CD4-positive, alpha-beta memory T cell (primary cell): Measurements from ENCODE around the gene AUNIP. TPM values are rescaled to one million over a fixed set of nuclear protein-coding genes. Genes with fewer than 3 reads are reported as not detected.

Experiments used
- CTCF ChIA-PET: fragments of 350-600 bp; sonication (Branson Sonifier 250); formaldehyde crosslinking; loops from one replicate; lab custom pipeline; 2021; ENCODE audit warnings: inconsistent platforms; ENCODE audit not compliant: partially characterized antibody; lab: Charles Lee
- POLR2A ChIA-PET: fragments of 350-600 bp; sonication (Branson Sonifier 250); formaldehyde crosslinking; loops from one replicate; lab custom pipeline; 2021; ENCODE audit not compliant: partially characterized antibody; lab: Charles Lee
- DNase-seq, 5 donors: peaks; one replicate each; pipeline versions ENCODE4 v3.0.0 to v3.0.0-alpha.2; 2020 to 2022; ENCODE audit warnings: mixed read lengths in 1 of 5
- H3K27ac ChIP-seq: one replicate; pipeline ENCODE4 v1.7.0; 2013; ENCODE audit warnings: low read depth, low read length
- H3K27me3 ChIP-seq: 2 replicates; pipeline ENCODE4 v1.7.0; 2013; ENCODE audit warnings: mild to moderate bottlenecking, low read length, moderate library complexity; ENCODE audit not compliant: insufficient read depth
- H3K36me3 ChIP-seq: 2 replicates; pipeline ENCODE4 v1.7.0; 2013; ENCODE audit warnings: mild to moderate bottlenecking, low read length, moderate library complexity; ENCODE audit not compliant: insufficient read depth
- H3K4me1 ChIP-seq: 2 replicates; pipeline ENCODE4 v1.7.0; 2013; ENCODE audit warnings: mild to moderate bottlenecking, low read length, moderate library complexity; ENCODE audit not compliant: insufficient read depth
- H3K4me3 ChIP-seq, 2 donors: one replicate each; pipeline ENCODE4 v1.7.0; 2013; ENCODE audit warnings: low read length in 2 of 2, mild to moderate bottlenecking in 1 of 2
- H3K9me3 ChIP-seq, 2 donors: one replicate each; pipeline ENCODE4 v1.7.0; 2013; ENCODE audit warnings: low read length in 2 of 2, control low read depth in 1 of 2; ENCODE audit not compliant: control insufficient read depth in 1 of 2
- H3K27ac Mint-ChIP-seq, 7 donors: one replicate each; pipeline ENCODE4 v1.8.0; 2020 to 2021; ENCODE audit warnings: mixed read lengths in 7 of 7, mild to moderate bottlenecking in 6 of 7, inconsistent platforms in 3 of 7, moderate library complexity in 3 of 7
- H3K27me3 Mint-ChIP-seq, 2 donors: one replicate each; pipeline ENCODE4 v1.8.0; 2020 to 2021; ENCODE audit warnings: mixed read lengths in 2 of 2
- H3K36me3 Mint-ChIP-seq, 2 donors: one replicate each; pipeline ENCODE4 v1.8.0; 2020 to 2021; ENCODE audit warnings: mixed read lengths in 2 of 2, inconsistent platforms in 1 of 2, mild to moderate bottlenecking in 1 of 2
- H3K4me1 Mint-ChIP-seq, 4 donors: one replicate each; pipeline ENCODE4 v1.8.0; 2020 to 2021; ENCODE audit warnings: mixed read lengths in 4 of 4, mild to moderate bottlenecking in 1 of 4
- H3K4me3 Mint-ChIP-seq, 8 donors: one replicate each; pipeline ENCODE4 v1.8.0; 2020 to 2021; ENCODE audit warnings: mixed read lengths in 8 of 8, mild to moderate bottlenecking in 7 of 8, moderate library complexity in 6 of 8, inconsistent platforms in 3 of 8
- H3K9me3 Mint-ChIP-seq, 8 donors: one replicate each; pipeline ENCODE4 v1.8.0; 2020 to 2021; ENCODE audit warnings: mixed read lengths in 8 of 8, mild to moderate bottlenecking in 5 of 8, inconsistent platforms in 3 of 8, moderate library complexity in 1 of 8
- intact Hi-C: fragments of 100-400 bp; cut with micrococcal nuclease; formaldehyde crosslinking; loops from one replicate; pipeline ENCODE4 v1.15.1; 2023
- polyA plus RNA-seq, 2 donors: library from polyadenylated mRNA; unstranded; fragments of 300-500 nt; fragmentation: Illumina TruSeq; gene quantifications; one replicate each; pipeline ENCODE4 v1.2.3, GENCODE V29; 2021
- total RNA-seq, 2 experiments: library from RNA; stranded (reverse); gene quantifications; one replicate each; pipeline ENCODE4 v1.2.3, GENCODE V29; 2021

The AUNIP gene
- total and polyA plus RNA-seq, 4 experiments from 2014 or later: not detected

- no peak overlapping the region for H3K4me3 Mint-ChIP-seq
- Histone ChIP-seq H3K4me3 (no peak overlapping the region), H3K36me3 (no peaks in the 10 kb centered on the region), H3K9me3 (no peaks in the 10 kb centered on the region), H3K27ac (no peak overlapping the region), H3K27me3 (no peaks in the 10 kb centered on the region), H3K4me1 (peaks cover 13% of the 10 kb centered on the region)
- CTCF ChIA-PET: interaction anchor here (4.6 to 19.0 kb wide), 2 partner anchors 91 to 101 kb away, joined by 65 to 583 read pairs; partner anchors contain the start of gene PAFAH2
- POLR2A ChIA-PET: interaction anchor here (4.2 to 7.9 kb wide), 2 partner anchors 99 to 100 kb away, joined by 71 to 73 read pairs; partner anchors contain the start of gene PAFAH2
- DNase-seq: no peak
- H3K9me3 Mint-ChIP-seq: no peaks in the 10 kb centered on the region
- intact Hi-C loops: loop anchor here (5.0 kb wide), 1 partner anchor 249 kb away; no protein-coding TSS in a partner anchor
- H3K36me3 Mint-ChIP-seq: peaks cover 3 to 5% of the 10 kb centered on the region in 2 donors
- H3K27ac Mint-ChIP-seq: peak overlapping the region in 1 of 7 donors; percentile 58
- H3K4me1 Mint-ChIP-seq: peaks cover 7 to 9% (median 7%) of the 10 kb centered on the region in 4 donors
- H3K27me3 Mint-ChIP-seq: no peaks in the 10 kb centered on the region
These were observed 39.2 kb upstream of the AUNIP start for GRCh38 chr1:25898223-25899015.

- no peak overlapping the region for H3K27ac ChIP-seq
- peaks cover 7 to 9% (median 7%) of the 10 kb centered on the region in 4 donors for H3K4me1 Mint-ChIP-seq
- no peaks in the 10 kb centered on the region for H3K9me3 ChIP-seq
- no peaks in the 10 kb centered on the region for H3K36me3 ChIP-seq
- H3K9me3 Mint-ChIP-seq: no peaks in the 10 kb centered on the region
- peaks cover 10% of the 10 kb centered on the region for H3K4me1 ChIP-seq
- no peak for DNase-seq
- H3K4me3 ChIP-seq: no peak overlapping the region
- H3K27me3 Mint-ChIP-seq: no peaks in the 10 kb centered on the region
- ChIA-PET CTCF (interaction anchor here (1.3 to 19.0 kb wide), 3 partner anchors 33 to 102 kb away, joined by 3 to 583 read pairs (median 65); partner anchors contain the start of gene PAFAH2), POLR2A (interaction anchor here (4.2 kb wide), 1 partner anchor 99 kb away, joined by 71 read pairs; the partner anchor contains the start of gene PAFAH2)
- H3K27ac Mint-ChIP-seq: no peak overlapping the region
- H3K4me3 Mint-ChIP-seq: no peak overlapping the region
- intact Hi-C loops: loop anchor here (5.0 kb wide), 1 partner anchor 250 kb away; no protein-coding TSS in a partner anchor
- no peaks in the 10 kb centered on the region for H3K27me3 ChIP-seq
- peaks cover 3 to 5% of the 10 kb centered on the region in 2 donors for H3K36me3 Mint-ChIP-seq
These were observed 38.5 kb upstream of the AUNIP start for GRCh38 chr1:25897754-25898153.

DNA sequence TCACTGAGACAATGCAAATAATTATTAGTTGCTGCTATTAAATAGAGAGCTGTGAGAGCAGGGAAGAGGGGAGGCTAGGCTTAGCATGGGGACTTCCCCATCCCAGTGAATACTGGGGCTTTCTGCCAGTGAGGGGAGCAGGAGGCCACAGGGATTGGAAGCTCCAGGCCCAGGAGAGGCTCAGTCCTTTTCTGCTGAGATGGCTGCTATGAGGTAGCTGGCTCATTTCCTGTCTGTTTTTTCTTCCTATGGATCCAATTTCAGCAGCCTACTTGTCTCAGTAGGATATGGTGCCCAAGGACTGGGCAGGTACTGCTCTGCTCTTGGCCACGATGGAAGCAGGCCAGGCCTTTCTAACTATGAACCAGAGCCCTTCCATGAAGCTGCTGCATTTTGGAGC is 37.0 kb upstream of the AUNIP start:
- Mint-ChIP-seq H3K27me3 (no peaks in the 10 kb centered on the region), H3K27ac (no peak overlapping the region), H3K4me3 (no peak overlapping the region), H3K36me3 (peaks cover under 1 to 5% of the 10 kb centered on the region in 2 donors), H3K9me3 (no peaks in the 10 kb centered on the region), H3K4me1 (peaks cover 7 to 9% (median 7%) of the 10 kb centered on the region in 4 donors)
- Histone ChIP-seq H3K4me3 (no peak overlapping the region), H3K36me3 (no peaks in the 10 kb centered on the region), H3K27me3 (no peaks in the 10 kb centered on the region), H3K9me3 (no peaks in the 10 kb centered on the region), H3K4me1 (peaks cover 10% of the 10 kb centered on the region), H3K27ac (no peak overlapping the region)
- DNase-seq: no peak
- POLR2A ChIA-PET: interaction anchor here (1.0 to 4.2 kb wide), 9 partner anchors 9 to 220 kb away, joined by 3 to 71 read pairs (median 12); partner anchors contain the start of genes PAFAH2 and STMN1
- intact Hi-C loops: loop anchor here (5.0 kb wide), 1 partner anchor 251 kb away; no protein-coding TSS in a partner anchor
- CTCF ChIA-PET: interaction anchor here (0.8 to 19.0 kb wide), 25 partner anchors 8 to 303 kb away, joined by 3 to 583 read pairs (median 7); partner anchors contain the start of genes MTFR1L, PAFAH2, PAQR7 and STMN1

- Histone ChIP-seq H3K27me3 (no peaks in the 10 kb centered on the region), H3K4me1 (peaks cover 10% of the 10 kb centered on the region), H3K27ac (no peak overlapping the region), H3K4me3 (no peak overlapping the region), H3K9me3 (no peaks in the 10 kb centered on the region), H3K36me3 (no peaks in the 10 kb centered on the region)
- intact Hi-C loops: loop anchor here (1.0 to 5.0 kb wide), 5 partner anchors 10 to 252 kb away; partner anchors contain the start of gene PAFAH2
- ChIA-PET CTCF (interaction anchor here (0.5 to 19.0 kb wide), 40 partner anchors 9 to 1432 kb away, joined by 3 to 583 read pairs (median 5); partner anchors contain the start of genes MTFR1L, PAFAH2, PAQR7 and STMN1), POLR2A (interaction anchor here (0.7 to 4.2 kb wide), 12 partner anchors 10 to 219 kb away, joined by 3 to 71 read pairs (median 8); partner anchors contain the start of genes PAFAH2, PAQR7 and STMN1)
- peak; percentile 89 to 92 (median 91) for DNase-seq
- H3K27me3 Mint-ChIP-seq: no peaks in the 10 kb centered on the region
- H3K9me3 Mint-ChIP-seq: no peaks in the 10 kb centered on the region
- peak overlapping the region in 1 of 8 donors; percentile 23 for H3K4me3 Mint-ChIP-seq
- peak overlapping the region in 6 of 7 donors; percentile 4 to 73 (median 58) for H3K27ac Mint-ChIP-seq
- H3K4me1 Mint-ChIP-seq: peaks cover 4 to 9% (median 7%) of the 10 kb centered on the region in 4 donors
- peaks cover 0 to 5% of the 10 kb centered on the region in 2 donors for H3K36me3 Mint-ChIP-seq
These were observed 36.2 kb upstream of the AUNIP start for GRCh38 chr1:25895365-25895990.

DNA sequence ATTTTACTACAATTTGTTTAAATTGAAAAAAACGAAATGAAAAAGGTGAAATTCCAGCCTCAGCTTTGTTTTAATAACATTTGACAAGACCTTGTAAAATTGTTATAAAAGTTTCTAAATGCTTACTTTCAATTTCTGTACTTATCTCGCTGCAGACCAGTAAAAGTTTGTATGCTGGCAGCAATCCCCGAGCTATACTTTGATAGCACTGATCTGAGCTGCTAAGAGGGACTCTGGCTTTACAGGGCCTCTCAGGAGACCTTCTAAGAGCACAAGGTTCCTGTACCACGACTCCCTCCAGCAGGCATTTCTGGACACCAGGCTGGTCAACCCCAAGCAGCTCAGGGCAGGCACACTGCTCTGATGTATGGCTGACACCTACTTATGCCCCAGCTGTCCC is 33.9 kb upstream of the AUNIP start:
- Mint-ChIP-seq H3K4me1 (peaks cover 4 to 9% (median 7%) of the 10 kb centered on the region in 4 donors), H3K36me3 (no peaks in the 10 kb centered on the region), H3K27ac (no peak overlapping the region), H3K27me3 (no peaks in the 10 kb centered on the region), H3K9me3 (no peaks in the 10 kb centered on the region), H3K4me3 (no peak overlapping the region)
- POLR2A ChIA-PET: interaction anchor here (0.7 kb wide), 1 partner anchor 104 kb away, joined by 4 read pairs; the partner anchor contains the start of gene PAFAH2
- no peaks in the 10 kb centered on the region for H3K27me3 ChIP-seq
- H3K36me3 ChIP-seq: no peaks in the 10 kb centered on the region
- H3K4me1 ChIP-seq: peaks cover 10% of the 10 kb centered on the region
- intact Hi-C loops: no loop called here
- DNase-seq: no peak
- H3K4me3 ChIP-seq: no peak overlapping the region
- CTCF ChIA-PET: interaction anchor here (0.5 to 19.0 kb wide), 5 partner anchors 10 to 214 kb away, joined by 3 to 583 read pairs (median 5); partner anchors contain the start of gene PAFAH2
- H3K27ac ChIP-seq: no peak overlapping the region
- no peaks in the 10 kb centered on the region for H3K9me3 ChIP-seq

- peaks cover 10% of the 10 kb centered on the region for H3K4me1 ChIP-seq
These were observed 32.3 kb upstream of the AUNIP start for GRCh38 chr1:25891606-25892005.

More at GRCh38 chr1:25891606-25892005, 32.3 kb upstream of the AUNIP start:
- Mint-ChIP-seq H3K27me3 (no peaks in the 10 kb centered on the region), H3K27ac (no peak overlapping the region), H3K36me3 (no peaks in the 10 kb centered on the region), H3K4me3 (no peak overlapping the region), H3K9me3 (no peaks in the 10 kb centered on the region), H3K4me1 (peaks cover 4 to 9% (median 7%) of the 10 kb centered on the region in 4 donors)
- intact Hi-C loops: no loop called here
- Histone ChIP-seq H3K4me3 (no peak overlapping the region), H3K36me3 (no peaks in the 10 kb centered on the region), H3K9me3 (no peaks in the 10 kb centered on the region), H3K27ac (no peak overlapping the region), H3K27me3 (no peaks in the 10 kb centered on the region)
- ChIA-PET POLR2A (interaction anchor here (0.6 kb wide), 1 partner anchor 71 kb away, joined by 4 read pairs; no protein-coding TSS in a partner anchor), CTCF (interaction anchor here (0.6 to 19.0 kb wide), 5 partner anchors 9 to 1106 kb away, joined by 3 to 583 read pairs (median 5); partner anchors contain the start of gene PAFAH2)
- DNase-seq: no peak
